Activated naive CD4-positive, alpha-beta T cell treated with anti-CD3 and anti-CD28 coated beads for 36 hours (primary cell): ENCODE data around the gene YTHDF1. TPM values are rescaled to one million over a fixed set of nuclear protein-coding genes. Genes with fewer than 3 reads are reported as not detected.

Experiments used
- CTCF ChIA-PET: fragments of 350-600 bp; sonication (Branson Sonifier 250); formaldehyde crosslinking; loops from one replicate; lab custom pipeline; 2021; ENCODE audit warnings: antibody characterized with exemption; lab: Charles Lee
- DNase-seq: peaks from one replicate; pipeline ENCODE4 v3.0.0-alpha.2; 2020
- H3K27ac Mint-ChIP-seq: one replicate; pipeline ENCODE4 v1.8.0; 2021; ENCODE audit warnings: mild to moderate bottlenecking, mixed read lengths
- H3K27me3 Mint-ChIP-seq: one replicate; pipeline ENCODE4 v1.8.0; 2021; ENCODE audit warnings: low read depth, mixed read lengths
- H3K36me3 Mint-ChIP-seq: one replicate; pipeline ENCODE4 v1.8.0; 2021; ENCODE audit warnings: low read depth, mixed read lengths
- H3K4me1 Mint-ChIP-seq: one replicate; pipeline ENCODE4 v1.8.0; 2021; ENCODE audit warnings: low read depth, mixed read lengths
- H3K4me3 Mint-ChIP-seq: one replicate; pipeline ENCODE4 v1.8.0; 2021; ENCODE audit warnings: mild to moderate bottlenecking, moderate library complexity, mixed read lengths
- H3K9me3 Mint-ChIP-seq: one replicate; pipeline ENCODE4 v1.8.0; 2021; ENCODE audit warnings: mixed read lengths
- intact Hi-C: fragments of 100-400 bp; cut with micrococcal nuclease; formaldehyde crosslinking; loops from one replicate; pipeline ENCODE4 v1.15.1; 2023
- total RNA-seq, 2 experiments: library from RNA; stranded (reverse); gene quantifications; one replicate each; pipeline ENCODE4 v1.2.3, GENCODE V29; 2021

YTHDF1 gene
- total RNA-seq, 2 experiments from 2014 or later, result 27.6 to 27.8 TPM

GRCh38 chr20:63196768-63197470 lies 19.0 kb downstream of the YTHDF1 start:
- no peak for DNase-seq
- CTCF ChIA-PET, result interaction anchor here (0.6 to 4.6 kb wide), 3 partner anchors 19 to 195 kb away, joined by 3 to 32 read pairs (median 5); no protein-coding TSS in a partner anchor

GRCh38 chr20:63194797-63195173 lies 21.1 kb downstream of the YTHDF1 start:
- intact Hi-C loops, result no loop called here
- Mint-ChIP-seq H3K4me1 (peaks cover 29% of the 10 kb centered on the region), H3K36me3 (peaks cover 11% of the 10 kb centered on the region), H3K9me3 (no peaks in the 10 kb centered on the region), H3K27me3 (no peaks in the 10 kb centered on the region), H3K4me3 (no peak overlapping the region), H3K27ac (no peak overlapping the region)
- CTCF ChIA-PET, result interaction anchor here (4.6 kb wide), 1 partner anchor 29 kb away, joined by 32 read pairs; no protein-coding TSS in a partner anchor
- no peak for DNase-seq

More at GRCh38 chr20:63196768-63197470, 19.0 kb downstream of the YTHDF1 start:
- H3K36me3 Mint-ChIP-seq, result peaks cover 16% of the 10 kb centered on the region
- no peak overlapping the region for H3K27ac Mint-ChIP-seq
- H3K4me3 Mint-ChIP-seq, result no peak overlapping the region
- no peaks in the 10 kb centered on the region for H3K27me3 Mint-ChIP-seq
- H3K4me1 Mint-ChIP-seq, result peaks cover 39% of the 10 kb centered on the region
- no peaks in the 10 kb centered on the region for H3K9me3 Mint-ChIP-seq
- intact Hi-C loops, result no loop called here

- intact Hi-C loops, result no loop called here
- H3K4me3 Mint-ChIP-seq, result no peak overlapping the region
- no peak overlapping the region for H3K27ac Mint-ChIP-seq
- no peaks in the 10 kb centered on the region for H3K27me3 Mint-ChIP-seq
- H3K4me1 Mint-ChIP-seq, result peaks cover 25% of the 10 kb centered on the region
- CTCF ChIA-PET, result no interaction called here
- H3K9me3 Mint-ChIP-seq, result no peaks in the 10 kb centered on the region
- no peak for DNase-seq
- H3K36me3 Mint-ChIP-seq, result peaks cover 11% of the 10 kb centered on the region
Measured at GRCh38 chr20:63194007-63194796, 21.7 kb downstream of the YTHDF1 start.

GRCh38 chr20:63192721-63193120 lies 23.2 kb downstream of the YTHDF1 start:
- no peak for DNase-seq

GRCh38 chr20:63191400-63191799 lies 24.5 kb downstream of the YTHDF1 start:
- no peak overlapping the region for H3K27ac Mint-ChIP-seq
- H3K9me3 Mint-ChIP-seq, result no peaks in the 10 kb centered on the region
- peaks cover 8% of the 10 kb centered on the region for H3K36me3 Mint-ChIP-seq
- CTCF ChIA-PET, result no interaction called here
- no peaks in the 10 kb centered on the region for H3K27me3 Mint-ChIP-seq
- no peak for DNase-seq
- intact Hi-C loops, result no loop called here
- H3K4me3 Mint-ChIP-seq, result no peak overlapping the region
- H3K4me1 Mint-ChIP-seq, result peaks cover 3% of the 10 kb centered on the region

More at GRCh38 chr20:63192721-63193120, 23.2 kb downstream of the YTHDF1 start:
- CTCF ChIA-PET, result interaction anchor here (0.9 kb wide), 1 partner anchor 31 kb away, joined by 3 read pairs; no protein-coding TSS in a partner anchor
- no peaks in the 10 kb centered on the region for H3K27me3 Mint-ChIP-seq
- peaks cover 16% of the 10 kb centered on the region for H3K4me1 Mint-ChIP-seq
- H3K4me3 Mint-ChIP-seq, result no peak overlapping the region
- peaks cover 11% of the 10 kb centered on the region for H3K36me3 Mint-ChIP-seq
- intact Hi-C loops, result no loop called here
- H3K9me3 Mint-ChIP-seq, result no peaks in the 10 kb centered on the region
- H3K27ac Mint-ChIP-seq, result no peak overlapping the region

GRCh38 chr20:63190828-63191227 lies 25.1 kb downstream of the YTHDF1 start:
- Mint-ChIP-seq H3K4me1 (peaks cover 1% of the 10 kb centered on the region), H3K27ac (no peak overlapping the region), H3K27me3 (no peaks in the 10 kb centered on the region), H3K4me3 (no peak overlapping the region), H3K9me3 (no peaks in the 10 kb centered on the region), H3K36me3 (peaks cover 7% of the 10 kb centered on the region)
- intact Hi-C loops, result no loop called here
- CTCF ChIA-PET, result no interaction called here
- DNase-seq, result no peak

GRCh38 chr20:63189846-63190559 lies 25.9 kb downstream of the YTHDF1 start:
- peaks cover 4% of the 10 kb centered on the region for H3K36me3 Mint-ChIP-seq
- intact Hi-C loops, result no loop called here
- H3K27me3 Mint-ChIP-seq, result no peaks in the 10 kb centered on the region
- no peak overlapping the region for H3K4me3 Mint-ChIP-seq
- no peak overlapping the region for H3K27ac Mint-ChIP-seq
- no peaks in the 10 kb centered on the region for H3K9me3 Mint-ChIP-seq
- no peak for DNase-seq
- CTCF ChIA-PET, result no interaction called here
- H3K4me1 Mint-ChIP-seq, result peaks cover 1% of the 10 kb centered on the region

- intact Hi-C loops, result no loop called here
- Mint-ChIP-seq H3K27ac (no peak overlapping the region), H3K36me3 (no peaks in the 10 kb centered on the region), H3K4me1 (peaks cover 1% of the 10 kb centered on the region), H3K9me3 (no peaks in the 10 kb centered on the region), H3K4me3 (no peak overlapping the region), H3K27me3 (no peaks in the 10 kb centered on the region)
- no peak for DNase-seq
- CTCF ChIA-PET, result interaction anchor here (0.6 kb wide), 1 partner anchor 1086 kb away, joined by 5 read pairs; no protein-coding TSS in a partner anchor
Measured at GRCh38 chr20:63189322-63189642, 26.6 kb downstream of the YTHDF1 start.

- no peaks in the 10 kb centered on the region for H3K4me1 Mint-ChIP-seq
- no peak overlapping the region for H3K4me3 Mint-ChIP-seq
- no peaks in the 10 kb centered on the region for H3K9me3 Mint-ChIP-seq
- no peak for DNase-seq
- no peak overlapping the region for H3K27ac Mint-ChIP-seq
- no peaks in the 10 kb centered on the region for H3K27me3 Mint-ChIP-seq
- intact Hi-C loops, result no loop called here
- H3K36me3 Mint-ChIP-seq, result no peaks in the 10 kb centered on the region
- CTCF ChIA-PET, result interaction anchor here (0.6 to 1.8 kb wide), 2 partner anchors 34 to 1086 kb away, joined by 4 to 5 read pairs; no protein-coding TSS in a partner anchor
Measured at GRCh38 chr20:63188641-63189321, 27.1 kb downstream of the YTHDF1 start.

- intact Hi-C loops, result no loop called here
- no peak for DNase-seq
- Mint-ChIP-seq H3K27me3 (no peaks in the 10 kb centered on the region), H3K4me1 (no peaks in the 10 kb centered on the region), H3K27ac (no peak overlapping the region), H3K36me3 (no peaks in the 10 kb centered on the region), H3K9me3 (no peaks in the 10 kb centered on the region), H3K4me3 (no peak overlapping the region)
- CTCF ChIA-PET, result interaction anchor here (1.8 kb wide), 1 partner anchor 35 kb away, joined by 4 read pairs; no protein-coding TSS in a partner anchor
Measured at GRCh38 chr20:63188159-63188442, 27.8 kb downstream of the YTHDF1 start.

GRCh38 chr20:63187338-63188158 lies 28.4 kb downstream of the YTHDF1 start:
- CTCF ChIA-PET, result interaction anchor here (1.8 kb wide), 1 partner anchor 36 kb away, joined by 4 read pairs; no protein-coding TSS in a partner anchor
- intact Hi-C loops, result no loop called here
- Mint-ChIP-seq H3K36me3 (no peaks in the 10 kb centered on the region), H3K9me3 (no peaks in the 10 kb centered on the region), H3K27me3 (no peaks in the 10 kb centered on the region), H3K27ac (no peak overlapping the region), H3K4me3 (no peak overlapping the region), H3K4me1 (no peaks in the 10 kb centered on the region)
- DNase-seq, result no peak
